Panc1 (cell line): ENCODE measurements around the gene TEX261. TPM values are rescaled to one million over a fixed set of nuclear protein-coding genes. Genes with fewer than 3 reads are reported as not detected.

ENCODE experiments used
- ATAC-seq: fragments of 200-7000 bp; cut with Tn5 transposase; 2 replicates; pipeline ENCODE4 v1.9.1; 2020; ENCODE audit warnings: mild to moderate bottlenecking, moderate library complexity
- BruUV-seq: library from RNA; stranded (reverse); fragments of 400-500 nt; replicated peaks from 2 replicates; lab custom pipeline; 2021; lab: Mats Ljungman, UMichigan
- CTCF ChIA-PET: fragments of 300-600 bp; sonication (Branson Sonifier 250); formaldehyde crosslinking; loops from one replicate; lab custom pipeline; 2022; ENCODE audit warnings: antibody characterized with exemption; lab: Charles Lee
- POLR2A ChIA-PET: fragments of 300-600 bp; sonication (Branson Sonifier 250); formaldehyde crosslinking; loops from one replicate; lab custom pipeline; 2022; ENCODE audit warnings: antibody characterized with exemption; lab: Charles Lee
- DNase-seq: peaks from one replicate; pipeline ENCODE4 v3.0.0-alpha.2; 2010; ENCODE audit warnings: low read depth, low spot score
- H3K27ac ChIP-seq: 2 replicates; pipeline ENCODE4 v1.5.1; 2011; ENCODE audit warnings: mild to moderate bottlenecking, low read length, inconsistent platforms
- H3K27me3 ChIP-seq: fragments of 200-500 bp; sonication (Bioruptor generic); 2 replicates; pipeline ENCODE4 v1.6.0; 2014; ENCODE audit warnings: low read length, inconsistent platforms; ENCODE audit not compliant: control insufficient read depth, insufficient read depth
- H3K36me3 ChIP-seq: fragments of 200-500 bp; sonication (Bioruptor generic); 2 replicates; pipeline ENCODE4 v1.5.1; 2014; ENCODE audit warnings: inconsistent platforms, mild to moderate bottlenecking, low read length, moderate library complexity; ENCODE audit not compliant: control insufficient read depth, insufficient read depth
- H3K4me1 ChIP-seq: 2 replicates; pipeline ENCODE4 v1.5.1; 2011; ENCODE audit warnings: inconsistent platforms, mild to moderate bottlenecking, low read length, moderate library complexity; ENCODE audit not compliant: control insufficient read depth, insufficient read depth
- H3K4me3 ChIP-seq, 2 experiments: 2 replicates each; pipeline ENCODE4 v1.5.1; 2011 to 2012; ENCODE audit warnings: low read depth in 2 of 2, low read length in 2 of 2, mild to moderate bottlenecking in 2 of 2, inconsistent platforms in 1 of 2, moderate library complexity in 1 of 2
- H3K9me3 ChIP-seq: fragments of 200-500 bp; sonication (Bioruptor generic); 2 replicates; pipeline ENCODE4 v1.5.1; 2014; ENCODE audit warnings: low read depth, mild to moderate bottlenecking, inconsistent platforms, low read length, moderate library complexity; ENCODE audit not compliant: control insufficient read depth, insufficient read depth
- CTCF ChIP-seq: fragments of 450-650 bp; IDR thresholded peaks from 2 replicates; pipeline ENCODE4 v1.5.1; 2017; ENCODE audit warnings: mild to moderate bottlenecking
- POLR2AphosphoS5 ChIP-seq: IDR thresholded peaks from 2 replicates; pipeline ENCODE4 v1.6.1; 2012; ENCODE audit warnings: mild to moderate bottlenecking, low read depth, low read length, moderate library complexity
- REST ChIP-seq, 2 experiments: IDR thresholded peaks; 2 replicates each; pipeline ENCODE4 v1.6.1; 2011 to 2012; ENCODE audit warnings: low read depth in 2 of 2, control low read depth in 1 of 2, low read length in 1 of 2, mild to moderate bottlenecking in 1 of 2, moderate library complexity in 1 of 2; ENCODE audit not compliant: insufficient read depth in 1 of 2
- SIN3A ChIP-seq: IDR thresholded peaks from 2 replicates; pipeline ENCODE4 v1.6.1; 2012; ENCODE audit warnings: low read depth, mild to moderate bottlenecking, low read length, moderate library complexity, borderline replicate concordance; ENCODE audit not compliant: insufficient read depth
- TCF7L2 ChIP-seq: IDR thresholded peaks from 2 replicates; pipeline ENCODE4 v1.6.1; 2011; ENCODE audit warnings: mild to moderate bottlenecking, low read depth, low read length, inconsistent platforms
- in situ Hi-C: cut with HindIII; loops from 2 replicates; pipeline ENCODE4 v1.10.0; 2016; ENCODE audit warnings: low sequenced_read_pairs, low pct_unique_long_range_greater_than_20kb
- intact Hi-C: fragments of 100-400 bp; cut with micrococcal nuclease; formaldehyde crosslinking; loops from one replicate; pipeline ENCODE4 v1.10.0; 2022; ENCODE audit not compliant: unreplicated experiment
- total RNA-seq: library from RNA; stranded (reverse); gene quantifications from one replicate; pipeline ENCODE4 v1.2.1, GENCODE V29; 2021; ENCODE audit not compliant: unreplicated experiment

The TEX261 gene
- total RNA-seq, 1 experiment from 2014 or later, result 64.9 TPM

GRCh38 chr2:70982971-70983370, 11.7 kb downstream of the TEX261 start:
- BruUV-seq, result no TSS peak
- POLR2A ChIA-PET, result no interaction called here
- ATAC-seq, result no peak
- H3K27me3 ChIP-seq, result no peaks in the 10 kb centered on the region
- H3K4me3 ChIP-seq, result no peak overlapping the region
- no peaks in the 10 kb centered on the region for H3K36me3 ChIP-seq
- CTCF ChIA-PET, result no interaction called here
- in situ Hi-C loops (no loop called here), intact Hi-C loops (no loop called here)
- no peak for TF ChIP-seq CTCF
- no peak for TF ChIP-seq REST (IDR thresholded peaks at IDR 0.05; ENCODE audit: insufficient read depth in 1 of 2, low read depth in 2 of 2, low read length in 1 of 2)
- TF ChIP-seq POLR2AphosphoS5, result no peak
- no peaks in the 10 kb centered on the region for H3K9me3 ChIP-seq
- no peak for DNase-seq
- no peak overlapping the region for H3K27ac ChIP-seq
- H3K4me1 ChIP-seq, result peaks cover under 1% of the 10 kb centered on the region; the same call in 1 of the 2 replicates

GRCh38 chr2:70981866-70982810, 12.5 kb downstream of the TEX261 start:
- Histone ChIP-seq H3K36me3 (no peaks in the 10 kb centered on the region), H3K4me1 (peaks cover 5% of the 10 kb centered on the region), H3K9me3 (no peaks in the 10 kb centered on the region), H3K4me3 (no peak overlapping the region), H3K27ac (no peak overlapping the region), H3K27me3 (no peaks in the 10 kb centered on the region)
- ChIA-PET CTCF (no interaction called here), POLR2A (no interaction called here)
- no peak for DNase-seq
- intact Hi-C loops (no loop called here), in situ Hi-C loops (no loop called here)
- ATAC-seq, result no peak
- TF ChIP-seq CTCF, result no peak
- TF ChIP-seq REST (IDR thresholded peaks at IDR 0.05; ENCODE audit: insufficient read depth in 1 of 2, low read depth in 2 of 2, low read length in 1 of 2), result no peak
- TF ChIP-seq POLR2AphosphoS5, result no peak
- TF ChIP-seq TCF7L2, result no peak
- no peak for TF ChIP-seq SIN3A
- no TSS peak for BruUV-seq
